GM12873 (cell line): Measurements from ENCODE around the gene OR52K1.

ENCODE experiments used
- TF ChIP-seq, protein P1 (sequence below): IDR thresholded peaks from 2 replicates; pipeline ENCODE4 v1.5.1; 2012; ENCODE audit warnings: low read depth, mild to moderate bottlenecking, moderate library complexity, low read length, control low read depth; ENCODE audit not compliant: insufficient read depth; ENCODE audit errors: missing control alignments

OR52K1 gene

GRCh38 chr11:4467811-4468606 lies 14.4 kb upstream of the OR52K1 start:
- TF ChIP-seq, protein P1, sequence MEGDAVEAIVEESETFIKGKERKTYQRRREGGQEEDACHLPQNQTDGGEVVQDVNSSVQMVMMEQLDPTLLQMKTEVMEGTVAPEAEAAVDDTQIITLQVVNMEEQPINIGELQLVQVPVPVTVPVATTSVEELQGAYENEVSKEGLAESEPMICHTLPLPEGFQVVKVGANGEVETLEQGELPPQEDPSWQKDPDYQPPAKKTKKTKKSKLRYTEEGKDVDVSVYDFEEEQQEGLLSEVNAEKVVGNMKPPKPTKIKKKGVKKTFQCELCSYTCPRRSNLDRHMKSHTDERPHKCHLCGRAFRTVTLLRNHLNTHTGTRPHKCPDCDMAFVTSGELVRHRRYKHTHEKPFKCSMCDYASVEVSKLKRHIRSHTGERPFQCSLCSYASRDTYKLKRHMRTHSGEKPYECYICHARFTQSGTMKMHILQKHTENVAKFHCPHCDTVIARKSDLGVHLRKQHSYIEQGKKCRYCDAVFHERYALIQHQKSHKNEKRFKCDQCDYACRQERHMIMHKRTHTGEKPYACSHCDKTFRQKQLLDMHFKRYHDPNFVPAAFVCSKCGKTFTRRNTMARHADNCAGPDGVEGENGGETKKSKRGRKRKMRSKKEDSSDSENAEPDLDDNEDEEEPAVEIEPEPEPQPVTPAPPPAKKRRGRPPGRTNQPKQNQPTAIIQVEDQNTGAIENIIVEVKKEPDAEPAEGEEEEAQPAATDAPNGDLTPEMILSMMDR, result no peak

- TF ChIP-seq, protein P1, result no peak
These were observed 2.8 kb upstream of the OR52K1 start for GRCh38 chr11:4479644-4480043.

GRCh38 chr11:4480577-4481239 lies 1.7 kb upstream of the OR52K1 start:
- TF ChIP-seq, protein P1, result no peak

- TF ChIP-seq, protein P1, result no peak
These were observed 1.2 kb upstream of the OR52K1 start for GRCh38 chr11:4481240-4481582.

- TF ChIP-seq, protein P1, result no peak
These were observed 1.9 kb downstream of the OR52K1 start for GRCh38 chr11:4484310-4484709.

DNA sequence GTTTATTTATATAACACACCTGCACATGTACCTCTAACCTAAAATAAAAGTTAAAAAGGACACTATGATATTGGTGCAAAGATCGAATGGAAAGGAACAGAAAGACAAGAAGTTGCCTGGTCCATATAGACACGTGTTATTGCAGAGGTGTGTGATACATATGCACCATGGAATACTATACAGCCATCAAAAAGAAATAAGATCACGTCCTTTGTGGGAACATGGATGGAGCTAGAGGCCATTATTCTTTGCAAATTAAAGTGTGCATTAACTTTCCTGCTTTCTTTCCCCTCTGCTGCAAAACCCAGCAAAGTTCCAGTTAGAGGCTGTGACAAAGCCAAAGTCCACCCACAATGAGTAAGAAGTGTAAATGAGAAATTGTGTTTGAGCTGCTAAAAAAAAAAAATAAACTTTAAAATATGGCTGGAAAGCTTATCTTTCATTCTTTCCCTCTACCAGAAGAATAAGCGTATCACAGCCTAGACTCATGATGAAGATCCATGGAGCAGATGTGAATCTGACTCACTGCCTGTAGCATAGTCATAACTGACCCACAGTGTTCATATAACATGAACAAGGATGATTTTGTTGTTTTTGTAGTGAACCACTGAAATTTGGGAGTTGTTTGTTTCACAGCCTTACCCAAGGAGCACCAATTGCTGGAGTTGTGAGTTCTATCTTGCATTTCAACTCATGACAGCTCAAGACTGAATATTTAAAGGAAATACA lies 9.6 kb downstream of the OR52K1 start:
- TF ChIP-seq, protein P1, result no peak

DNA sequence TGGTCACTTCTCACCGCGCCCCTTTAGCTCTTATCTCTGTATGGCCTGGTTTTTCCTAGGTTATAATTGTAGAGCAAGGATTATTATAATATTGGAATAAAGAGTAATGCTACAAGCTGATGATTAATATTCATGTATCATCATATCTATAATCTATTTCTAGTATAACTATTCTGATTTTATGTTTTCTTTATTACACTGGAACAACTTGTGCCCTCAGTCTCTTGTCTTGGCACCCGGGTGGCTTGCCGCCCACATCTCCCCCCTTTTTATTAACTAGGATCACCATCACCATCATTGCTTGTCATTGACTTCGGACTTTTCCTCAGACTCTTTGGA lies 11.0 kb downstream of the OR52K1 start:
- TF ChIP-seq, protein P1, result no peak
